ENCODE results near the gene VSIG8.

- no peak for TF ChIP-seq POLR2AphosphoS5 (IDR thresholded peaks at IDR 0.05; ENCODE audit: borderline replicate concordance, low read depth, low read length)
- TF ChIP-seq EZH2 (IDR thresholded peaks at IDR 0.05) = no peak
These were observed 4.6 kb upstream of the VSIG8 start for GRCh38 chr1:159866905-159867663.

Data from SK-N-MC (cell line).